ENCODE measurements around the gene TCN2. TPM values are rescaled to one million over a fixed set of nuclear protein-coding genes. Genes with fewer than 3 reads are reported as not detected.
"Not testable (repeated sequence)": the region's sequence is repeated elsewhere in the genome, so short reads cannot be mapped to it uniquely, and the experiment has no call there.

The TCN2 gene
- total RNA-seq, 1 experiment from 2014 or later = 7.3 TPM

DNA sequence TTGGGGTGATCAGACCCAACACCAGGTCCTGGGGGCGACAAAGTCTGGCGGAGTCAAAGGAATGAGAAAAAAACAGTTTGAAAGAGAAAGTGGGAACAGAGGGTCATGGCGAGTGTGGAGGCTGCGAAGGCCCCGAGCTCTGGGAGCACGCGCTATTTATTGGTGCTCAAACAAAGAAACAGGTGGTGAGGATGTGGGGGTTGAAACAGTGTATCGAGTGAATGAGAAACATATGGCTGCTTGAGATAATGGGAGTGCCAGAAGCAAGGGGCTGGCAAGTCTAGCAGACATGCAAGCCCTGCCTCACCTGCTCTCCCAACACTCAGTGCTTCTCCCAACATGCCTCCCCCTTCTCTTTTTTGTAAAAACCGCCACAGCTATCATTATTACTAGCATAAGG lies 68.5 kb downstream of the TCN2 start:
- Histone ChIP-seq H3K4me3 (ENCODE audit: low read depth, low read length, poor library complexity, severe bottlenecking) (no peak overlapping the region), H3K9me3 (ENCODE audit: low read depth, low read length, poor library complexity, severe bottlenecking) (no peaks in the 10 kb centered on the region), H3K27me3 (replicated peaks; ENCODE audit: insufficient read depth, low read depth, low read length, poor library complexity) (peaks cover 5% of the 10 kb centered on the region), H3K27ac (ENCODE audit: low read depth, low read length, poor library complexity, severe bottlenecking) (no peak overlapping the region), H3K4me1 (ENCODE audit: insufficient read depth, low read length, poor library complexity, severe bottlenecking) (no peaks in the 10 kb centered on the region), H3K36me3 (ENCODE audit: insufficient read depth, low read length, poor library complexity, severe bottlenecking) (no peaks in the 10 kb centered on the region)
- BruUV-seq (replicated peaks) = no TSS peak
- POLR2A ChIA-PET (ENCODE audit: low non-redundant PET) = no interaction called here
- TF ChIP-seq EZH2 (IDR thresholded peaks at IDR 0.05; ENCODE audit: borderline replicate concordance, low read depth, low read length, poor library complexity, severe bottlenecking) = no peak
- TF ChIP-seq, protein P1, sequence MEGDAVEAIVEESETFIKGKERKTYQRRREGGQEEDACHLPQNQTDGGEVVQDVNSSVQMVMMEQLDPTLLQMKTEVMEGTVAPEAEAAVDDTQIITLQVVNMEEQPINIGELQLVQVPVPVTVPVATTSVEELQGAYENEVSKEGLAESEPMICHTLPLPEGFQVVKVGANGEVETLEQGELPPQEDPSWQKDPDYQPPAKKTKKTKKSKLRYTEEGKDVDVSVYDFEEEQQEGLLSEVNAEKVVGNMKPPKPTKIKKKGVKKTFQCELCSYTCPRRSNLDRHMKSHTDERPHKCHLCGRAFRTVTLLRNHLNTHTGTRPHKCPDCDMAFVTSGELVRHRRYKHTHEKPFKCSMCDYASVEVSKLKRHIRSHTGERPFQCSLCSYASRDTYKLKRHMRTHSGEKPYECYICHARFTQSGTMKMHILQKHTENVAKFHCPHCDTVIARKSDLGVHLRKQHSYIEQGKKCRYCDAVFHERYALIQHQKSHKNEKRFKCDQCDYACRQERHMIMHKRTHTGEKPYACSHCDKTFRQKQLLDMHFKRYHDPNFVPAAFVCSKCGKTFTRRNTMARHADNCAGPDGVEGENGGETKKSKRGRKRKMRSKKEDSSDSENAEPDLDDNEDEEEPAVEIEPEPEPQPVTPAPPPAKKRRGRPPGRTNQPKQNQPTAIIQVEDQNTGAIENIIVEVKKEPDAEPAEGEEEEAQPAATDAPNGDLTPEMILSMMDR (conservative IDR thresholded peaks at IDR 0.05; ENCODE audit: low read depth, low read length) = no peak
- no peak for DNase-seq (ENCODE audit: low spot score)
- CTCF ChIA-PET = no interaction called here
- intact Hi-C loops (cut with micrococcal nuclease; ENCODE audit: unreplicated experiment) = no loop called here

- H3K36me3 ChIP-seq (ENCODE audit: insufficient read depth, low read length, poor library complexity, severe bottlenecking); H3K4me1 ChIP-seq (ENCODE audit: insufficient read depth, low read length, poor library complexity, severe bottlenecking); H3K27ac ChIP-seq (ENCODE audit: low read depth, low read length, poor library complexity, severe bottlenecking); POLR2A ChIA-PET (ENCODE audit: low non-redundant PET); H3K27me3 ChIP-seq (replicated peaks; ENCODE audit: insufficient read depth, low read depth, low read length, poor library complexity); H3K9me3 ChIP-seq (ENCODE audit: low read depth, low read length, poor library complexity, severe bottlenecking); CTCF ChIA-PET; intact Hi-C loops (cut with micrococcal nuclease; ENCODE audit: unreplicated experiment); DNase-seq (ENCODE audit: low spot score); H3K4me3 ChIP-seq (ENCODE audit: low read depth, low read length, poor library complexity, severe bottlenecking); BruUV-seq (replicated peaks): not testable (repeated sequence)
These were observed 69.6 kb downstream of the TCN2 start for GRCh38 chr22:30676565-30676964.

Other genes with a start within 250 kb of the TCN2 start
- 18.9 and 22.4 TPM in 2 replicates for gene RNF215, start 219.8 kb upstream of the TCN2 start, total RNA-seq (2021)
- 14.4 and 19.4 TPM in 2 replicates for gene SEC14L2, start 210.2 kb upstream of the TCN2 start, total RNA-seq (2021)
- gene MTFP1, start 181.4 kb upstream of the TCN2 start, total RNA-seq (2021) = 82.6 and 86.9 TPM in 2 replicates
- gene SEC14L3, start 135.2 kb upstream of the TCN2 start, total RNA-seq (2021) = not detected in 2 replicates
- gene SEC14L4, start 101.5 kb upstream of the TCN2 start, total RNA-seq (2021) = not detected in 2 replicates
- not detected in 2 replicates for gene SEC14L6, start 60.4 kb upstream of the TCN2 start, total RNA-seq (2021)
- gene GAL3ST1, start 32.5 kb upstream of the TCN2 start, total RNA-seq (2021) = 0.58 and 0.83 TPM in 2 replicates
- gene PES1, start 15.3 kb upstream of the TCN2 start, total RNA-seq (2021) = 151 and 175 TPM in 2 replicates
- 2.4 and 3.3 TPM in 2 replicates for gene SLC35E4, start 28.6 kb downstream of the TCN2 start, total RNA-seq (2021)
- gene DUSP18, start 60.7 kb downstream of the TCN2 start, total RNA-seq (2021) = 5.2 and 5.4 TPM in 2 replicates
- gene OSBP2, start 87.7 kb downstream of the TCN2 start, total RNA-seq (2021) = 1.8 and 2.1 TPM in 2 replicates

Data from A673 (cell line).